Measurements from ENCODE around the gene APOBEC2.

DNA sequence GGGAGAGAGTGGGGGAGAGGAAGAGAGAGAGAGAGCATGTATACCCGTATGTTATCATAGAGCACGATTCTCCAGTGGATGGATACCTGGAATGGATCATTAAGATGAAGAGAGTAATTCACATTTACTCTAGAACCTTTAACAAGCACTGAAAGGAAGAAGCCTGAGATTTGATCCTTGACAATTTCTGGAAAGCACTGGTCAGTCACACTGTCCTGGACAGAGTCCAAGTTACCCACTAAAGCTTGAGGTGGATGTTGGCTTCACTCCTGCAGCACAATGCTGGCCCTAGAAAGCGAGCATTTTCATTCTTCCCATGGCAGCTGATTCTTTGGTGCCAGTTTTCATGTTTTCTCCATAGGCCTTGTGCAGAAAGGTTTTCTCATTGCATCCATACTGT lies 45.4 kb downstream of the APOBEC2 start:
- TF ChIP-seq, protein P1, sequence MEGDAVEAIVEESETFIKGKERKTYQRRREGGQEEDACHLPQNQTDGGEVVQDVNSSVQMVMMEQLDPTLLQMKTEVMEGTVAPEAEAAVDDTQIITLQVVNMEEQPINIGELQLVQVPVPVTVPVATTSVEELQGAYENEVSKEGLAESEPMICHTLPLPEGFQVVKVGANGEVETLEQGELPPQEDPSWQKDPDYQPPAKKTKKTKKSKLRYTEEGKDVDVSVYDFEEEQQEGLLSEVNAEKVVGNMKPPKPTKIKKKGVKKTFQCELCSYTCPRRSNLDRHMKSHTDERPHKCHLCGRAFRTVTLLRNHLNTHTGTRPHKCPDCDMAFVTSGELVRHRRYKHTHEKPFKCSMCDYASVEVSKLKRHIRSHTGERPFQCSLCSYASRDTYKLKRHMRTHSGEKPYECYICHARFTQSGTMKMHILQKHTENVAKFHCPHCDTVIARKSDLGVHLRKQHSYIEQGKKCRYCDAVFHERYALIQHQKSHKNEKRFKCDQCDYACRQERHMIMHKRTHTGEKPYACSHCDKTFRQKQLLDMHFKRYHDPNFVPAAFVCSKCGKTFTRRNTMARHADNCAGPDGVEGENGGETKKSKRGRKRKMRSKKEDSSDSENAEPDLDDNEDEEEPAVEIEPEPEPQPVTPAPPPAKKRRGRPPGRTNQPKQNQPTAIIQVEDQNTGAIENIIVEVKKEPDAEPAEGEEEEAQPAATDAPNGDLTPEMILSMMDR (conservative IDR thresholded peaks at IDR 0.05), result no peak
- no peak for TF ChIP-seq ZFX (IDR thresholded peaks at IDR 0.05)
